Measurements from ENCODE around the gene MAPKAPK2.

MAPKAPK2 gene

GRCh38 chr1:206779638-206780037 is 94.9 kb downstream of the MAPKAPK2 start (continued):
- TF ChIP-seq PRDM10 (tag by site-specific recombination; IDR thresholded peaks at IDR 0.05) (no peak), ZBTB7A (tag by site-specific recombination; IDR thresholded peaks at IDR 0.05; ENCODE audit: low read depth) (no peak), ZNF449 (tag by site-specific recombination; IDR thresholded peaks at IDR 0.05) (no peak)

- ChIA-PET CTCF (interaction anchor here (0.6 kb wide), 1 partner anchor 192 kb away, joined by 3 read pairs; no protein-coding TSS in a partner anchor), POLR2A (no interaction called here)
- 0 out of 2 replicates have a peak, but pooled peaks have one; percentile 13 for TF ChIP-seq ZBTB20 (tag by site-specific recombination; IDR thresholded peaks at IDR 0.05)
- no peak for TF ChIP-seq TRIM28 (IDR thresholded peaks at IDR 0.05; ENCODE audit: borderline replicate concordance, low read length)
- no peaks in the 10 kb centered on the region for H3K36me3 ChIP-seq (ENCODE audit: control insufficient read depth in 2 of 2, insufficient read depth in 1 of 2, low read length in 2 of 2)
- H3K9me3 ChIP-seq (ENCODE audit: control insufficient read depth, insufficient read depth, low read depth, low read length): no peaks in the 10 kb centered on the region
- no peak overlapping the region for H3K4me3 ChIP-seq (ENCODE audit: low read depth, low read length)
- H3K27ac ChIP-seq (ENCODE audit: extremely low read depth, low read depth, low read length): no peak overlapping the region
- H3K4me1 ChIP-seq (ENCODE audit: control insufficient read depth, insufficient read depth, low read length): no peaks in the 10 kb centered on the region
Measured at GRCh38 chr1:206782448-206782847, 97.7 kb downstream of the MAPKAPK2 start.

- H3K4me3 ChIP-seq (ENCODE audit: low read depth, low read length): no peak overlapping the region
- no peaks in the 10 kb centered on the region for H3K9me3 ChIP-seq (ENCODE audit: control insufficient read depth, insufficient read depth, low read depth, low read length)
- ChIA-PET POLR2A (no interaction called here), CTCF (no interaction called here)
- TF ChIP-seq GLIS2 (tag by site-specific recombination; IDR thresholded peaks at IDR 0.05) (no peak), RBAK (tag by site-specific recombination; IDR thresholded peaks at IDR 0.05) (no peak), ZNF585B (tag by site-specific recombination; IDR thresholded peaks at IDR 0.05) (no peak), GLIS1 (tag by site-specific recombination; IDR thresholded peaks at IDR 0.05) (no peak), ZNF560 (tag by site-specific recombination; IDR thresholded peaks at IDR 0.05; ENCODE audit: borderline replicate concordance) (no peak), PRDM1 (tag by site-specific recombination; IDR thresholded peaks at IDR 0.05) (no peak), ZFP41 (tag by site-specific recombination; IDR thresholded peaks at IDR 0.05; ENCODE audit: borderline replicate concordance) (no peak), ZNF639 (tag by site-specific recombination; IDR thresholded peaks at IDR 0.05) (no peak), ZNF280C (tag by site-specific recombination; IDR thresholded peaks at IDR 0.05) (no peak), SCRT1 (tag by site-specific recombination; IDR thresholded peaks at IDR 0.05; ENCODE audit: borderline replicate concordance) (no peak), SALL2 (tag by site-specific recombination; IDR thresholded peaks at IDR 0.05; ENCODE audit: borderline replicate concordance) (no peak), ZNF48 (tag by site-specific recombination; IDR thresholded peaks at IDR 0.05) (no peak), WT1 (tag by site-specific recombination; IDR thresholded peaks at IDR 0.05) (no peak), ZBTB7A (tag by site-specific recombination; IDR thresholded peaks at IDR 0.05; ENCODE audit: low read depth) (no peak), ZNF76 (tag by site-specific recombination; IDR thresholded peaks at IDR 0.05; ENCODE audit: borderline replicate concordance, low read depth) (no peak), ZNF248 (tag by site-specific recombination; IDR thresholded peaks at IDR 0.05) (no peak), ZNF214 (tag by site-specific recombination; IDR thresholded peaks at IDR 0.05; ENCODE audit: borderline replicate concordance) (no peak), ZNF837 (tag by site-specific recombination; IDR thresholded peaks at IDR 0.05) (no peak)
- no peaks in the 10 kb centered on the region for H3K4me1 ChIP-seq (ENCODE audit: control insufficient read depth, insufficient read depth, low read length)
- no peak overlapping the region for H3K27ac ChIP-seq (ENCODE audit: extremely low read depth, low read depth, low read length)
- no peaks in the 10 kb centered on the region for H3K36me3 ChIP-seq (ENCODE audit: control insufficient read depth in 2 of 2, insufficient read depth in 1 of 2, low read length in 2 of 2)
Measured at GRCh38 chr1:206783506-206783905, 98.8 kb downstream of the MAPKAPK2 start.

All from HEK293 (cell line).